Myocyte (in vitro differentiated cells): ENCODE results near the gene NME1. TPM values are rescaled to one million over a fixed set of nuclear protein-coding genes. Genes with fewer than 3 reads are reported as not detected.
"Not testable (repeated sequence)": the region's sequence is repeated elsewhere in the genome, so short reads cannot be mapped to it uniquely, and the experiment has no call there.

Experiments
- DNase-seq: peaks from one replicate; pipeline ENCODE4 v3.0.0-alpha.2; 2012; ENCODE audit warnings: low read depth
- polyA plus RNA-seq: library from polyadenylated mRNA; unstranded; fragments of >200 nt; gene quantifications from one replicate; pipeline ENCODE4 v1.2.1, GENCODE V29; 2012; ENCODE audit warnings: missing spikeins
- total RNA-seq: library from RNA; depleted of rRNA; stranded (reverse); fragments of >200 nt; gene quantifications from 2 replicates; pipeline ENCODE4 v1.2.3, GENCODE V29; 2014

NME1 gene
- total RNA-seq: 143 and 153 TPM in 2 replicates
- polyA plus RNA-seq: 193 TPM

GRCh38 chr17:51153210-51154072 is at the start of gene NME1:
TSS of gene NME1 (plus strand) at chr17:51153559. CDS start at chr17:51155655, 2,096 bp downstream.
- DNase-seq: peak; percentile 99

GRCh38 chr17:51107778-51108177 is 45.6 kb upstream of the NME1 start:
- no peak for DNase-seq

GRCh38 chr17:51112303-51113222 is 40.8 kb upstream of the NME1 start:
- peak; percentile 63 for DNase-seq

DNA sequence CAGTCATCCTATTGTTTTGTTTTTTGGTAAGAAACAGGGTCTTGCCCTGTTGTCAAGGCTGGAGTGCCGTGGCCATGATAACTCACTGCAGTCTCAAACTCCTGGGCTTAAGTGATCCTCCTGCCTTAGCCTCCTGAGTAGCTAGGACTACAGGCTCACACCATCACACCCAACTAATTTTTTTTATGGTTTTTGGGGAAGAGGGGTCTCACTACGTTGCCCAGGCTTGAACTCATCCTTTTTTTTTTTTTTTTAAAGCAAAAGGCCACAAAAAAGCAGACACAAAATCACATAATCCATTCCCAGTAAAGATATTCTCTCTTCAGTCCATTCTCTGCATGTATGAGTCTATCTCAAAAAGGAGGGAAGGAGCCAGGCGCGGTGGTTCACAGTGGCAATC is 38.2 kb upstream of the NME1 start:
- no peak for DNase-seq

- peak; percentile 18 for DNase-seq
Measured at GRCh38 chr17:51118330-51119195, 34.8 kb upstream of the NME1 start.

DNA sequence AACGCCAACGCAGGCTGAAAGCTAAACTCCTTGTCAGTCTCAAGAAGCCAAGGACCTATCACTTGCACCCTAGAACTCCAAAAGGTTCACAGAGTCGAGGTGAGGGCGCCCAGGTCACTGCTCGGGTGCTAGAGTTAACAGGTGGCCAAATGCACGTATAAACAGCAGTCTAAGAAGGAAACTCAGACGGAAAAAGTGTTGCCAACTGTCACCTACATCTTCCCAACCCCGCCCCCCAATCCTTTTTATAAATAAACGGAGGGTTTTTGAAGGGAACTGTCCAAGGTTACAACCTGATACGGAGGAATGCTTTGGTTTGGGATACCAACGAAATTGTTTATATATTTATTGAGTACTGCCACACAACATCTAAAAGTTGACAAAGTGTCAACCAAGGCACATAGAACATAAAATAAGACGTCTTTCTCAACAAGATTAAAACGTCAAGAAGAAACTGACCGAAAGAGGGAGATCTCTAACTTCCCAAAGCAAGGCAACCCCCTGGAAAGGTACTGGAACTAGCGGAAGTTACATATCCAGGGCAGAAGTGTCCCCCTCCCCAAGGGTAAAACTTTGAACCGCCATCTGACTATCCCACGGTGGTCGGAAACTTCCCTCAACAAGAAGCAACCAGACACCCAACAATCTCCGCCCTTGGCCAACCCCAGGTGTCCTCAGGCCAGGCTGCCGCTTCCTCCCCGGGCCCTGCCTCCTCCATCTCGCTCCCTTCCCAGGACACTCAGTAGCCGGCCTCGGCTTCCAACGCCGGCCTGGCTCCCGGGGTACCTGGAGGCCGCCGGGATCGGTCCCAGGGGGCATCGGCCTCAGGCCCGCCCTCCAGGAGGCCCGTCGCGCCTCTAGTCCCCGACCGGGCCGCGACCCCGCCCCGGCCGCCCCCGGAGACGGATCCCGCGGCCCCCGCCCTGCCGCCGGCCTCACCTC is 33.7 kb upstream of the NME1 start:
- DNase-seq: peak; percentile 53

DNA sequence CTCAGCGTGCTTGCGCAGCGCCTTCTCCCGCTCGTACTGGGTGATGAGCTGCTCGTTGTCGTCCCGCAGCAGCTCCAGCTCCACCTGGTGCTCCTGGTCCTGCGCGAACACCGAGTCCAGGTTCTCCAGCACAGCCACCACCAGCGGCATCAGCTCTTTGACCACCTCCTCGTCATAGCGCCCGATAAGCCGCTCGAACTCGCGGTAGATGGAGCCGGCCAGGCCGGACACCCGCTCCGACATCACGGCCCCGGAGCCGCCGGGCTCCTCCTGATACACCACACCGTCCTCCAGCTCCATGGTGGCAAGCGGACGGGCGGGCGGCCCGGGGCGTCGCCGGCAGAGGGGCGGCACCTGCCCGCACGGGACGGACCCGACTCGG is 33.0 kb upstream of the NME1 start:
- no peak for DNase-seq

DNA sequence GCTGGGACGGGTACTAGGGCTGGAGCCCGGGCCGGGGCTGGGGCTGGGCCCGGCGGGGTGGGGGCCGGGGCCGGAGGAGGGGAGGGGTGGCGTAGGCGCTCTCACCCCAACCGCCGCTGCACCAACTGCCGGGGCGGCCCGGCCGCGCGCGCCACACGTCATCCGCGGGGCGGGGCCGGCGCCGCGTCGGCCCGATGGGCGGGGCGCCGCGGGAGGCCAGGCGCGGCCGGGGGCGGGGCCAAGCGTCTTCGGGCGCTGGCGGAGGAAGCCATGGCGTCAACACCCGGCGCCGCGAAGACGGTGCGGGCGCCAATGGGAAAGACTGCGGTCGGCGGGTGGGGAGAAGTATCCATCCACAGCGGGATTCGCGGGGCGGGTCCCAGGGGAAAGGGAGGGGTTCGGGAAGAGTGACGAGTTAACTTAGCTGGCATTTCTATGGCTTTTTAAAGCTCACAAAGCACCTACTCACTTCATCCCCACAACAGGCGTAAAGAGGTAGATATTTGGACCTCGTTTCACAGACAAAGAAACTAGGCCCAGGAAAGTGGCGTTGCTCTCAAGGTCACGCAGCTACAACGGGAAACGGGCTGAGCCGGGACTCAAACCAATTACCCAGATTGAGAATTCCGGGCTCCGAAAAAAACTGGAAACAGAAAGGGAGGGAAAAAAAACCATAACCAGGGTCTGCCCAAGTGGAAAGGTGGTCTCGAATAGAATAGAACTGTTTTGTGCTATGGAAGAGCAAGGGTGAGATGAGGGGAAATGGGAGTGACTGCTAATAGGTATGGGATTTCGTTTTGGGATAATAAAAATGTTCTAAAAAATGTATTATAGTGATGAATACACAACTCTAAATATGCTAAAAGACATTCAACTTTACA is 32.4 kb upstream of the NME1 start, which contains the start of gene SPAG9:
TSS of gene SPAG9 (minus strand) at position 130 of the 881 bp plus-strand sequence. CDS start 212 bp downstream, outside the sequence.
- peak; percentile 98 for DNase-seq

GRCh38 chr17:51121620-51122472 is 31.5 kb upstream of the NME1 start:
- DNase-seq: peak; percentile 97

GRCh38 chr17:51122473-51123115 is 30.8 kb upstream of the NME1 start:
- not testable (repeated sequence) for DNase-seq

- no peak for DNase-seq
Measured at GRCh38 chr17:51124640-51125503, 28.5 kb upstream of the NME1 start.

DNA sequence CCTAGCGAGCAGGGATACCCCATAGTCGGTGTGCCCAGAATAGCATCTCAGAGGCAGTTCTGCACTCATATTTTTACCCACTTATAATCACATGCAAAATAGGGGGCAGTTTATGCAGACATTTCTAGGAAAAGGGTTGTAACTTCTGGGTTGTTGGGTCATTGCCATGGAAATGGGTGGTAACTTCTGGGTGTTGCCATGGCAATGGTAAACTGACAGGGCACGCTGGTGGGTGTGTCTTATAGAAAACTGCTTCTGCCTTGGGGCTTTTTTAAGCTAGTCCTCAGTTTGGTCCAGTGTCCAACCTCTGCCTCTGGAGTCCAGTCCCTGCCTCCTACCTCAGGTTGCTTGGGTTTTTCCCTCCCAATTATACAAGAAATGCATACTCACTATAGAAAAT is 25.3 kb upstream of the NME1 start:
- no peak for DNase-seq

GRCh38 chr17:51132964-51133319 is 20.4 kb upstream of the NME1 start:
- peak; percentile 59 for DNase-seq

DNA sequence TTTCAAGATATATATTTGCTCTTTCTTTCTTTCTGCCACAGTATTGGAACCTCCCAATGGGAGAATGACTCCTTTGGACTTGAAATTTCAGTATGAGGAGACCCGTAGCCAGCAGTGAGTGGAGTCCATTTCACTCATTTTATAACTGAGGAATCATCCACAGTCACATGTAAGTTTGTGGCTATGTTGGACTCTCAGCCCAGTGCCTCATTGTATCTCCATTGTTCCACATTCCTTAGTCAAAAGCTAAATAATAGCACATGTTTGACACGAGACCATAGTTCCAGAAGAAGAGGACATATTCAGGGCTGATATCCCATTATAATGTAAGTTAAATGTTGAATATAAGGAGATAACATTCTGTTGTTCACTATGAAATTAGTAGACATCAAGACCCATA is 20.0 kb upstream of the NME1 start:
- DNase-seq: no peak

GRCh38 chr17:51135956-51136355 is 17.4 kb upstream of the NME1 start:
- no peak for DNase-seq

DNA sequence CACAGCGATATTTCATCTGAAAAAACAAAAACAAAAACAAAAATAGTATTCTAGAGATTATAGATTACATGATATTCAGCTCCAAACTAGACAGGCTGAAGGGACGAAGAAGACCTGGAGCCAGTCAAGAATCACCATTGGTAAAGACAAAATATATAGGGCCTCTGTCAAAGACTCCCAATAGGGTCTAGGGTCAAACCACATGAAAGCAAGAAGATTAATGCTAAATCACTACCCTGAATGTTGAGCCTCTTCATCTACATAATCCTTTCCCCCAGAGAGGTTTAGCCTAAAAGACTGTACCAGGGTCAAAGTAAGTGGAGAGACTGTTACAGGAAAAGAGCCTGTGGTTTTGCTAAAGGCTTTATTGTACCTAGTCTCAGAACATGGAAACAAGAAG is 10.8 kb upstream of the NME1 start:
- DNase-seq: no peak
